ENCODE results near the gene LIPC. TPM values are rescaled to one million over a fixed set of nuclear protein-coding genes. Genes with fewer than 3 reads are reported as not detected.

Gene LIPC
- total and polyA plus RNA-seq, 10 of the 15 experiments (the other 5 are each of a cell fraction or from before 2014, with no cell fraction given) = 0.06 to 0.31 (median 0.16) TPM; not detected in 1

GRCh38 chr15:58575045-58575786 lies 143.4 kb downstream of the LIPC start:
- Histone ChIP-seq H3K4me2 (ENCODE audit: control insufficient read depth, insufficient read depth) (no peak overlapping the region), H3K9me3 (replicated peaks; ENCODE audit: control insufficient read depth, insufficient read depth, low read length) (no peaks in the 10 kb centered on the region), H4K20me1 (ENCODE audit: control insufficient read depth, insufficient read depth) (no peaks in the 10 kb centered on the region), H2AFZ (ENCODE audit: control insufficient read depth, low read depth, low read length) (no peak overlapping the region), H3K9ac (ENCODE audit: control insufficient read depth, insufficient read depth, low read length) (no peak overlapping the region), H3K79me2 (ENCODE audit: control insufficient read depth, insufficient read depth, low read length) (no peaks in the 10 kb centered on the region), H3K27me3 (replicated peaks in 1 of 2; ENCODE audit: control insufficient read depth in 2 of 2, insufficient read depth in 2 of 2, low read length in 1 of 2) (no peaks in the 10 kb centered on the region), H3K4me3 (no peak overlapping the region), H3K4me1 (ENCODE audit: control insufficient read depth, insufficient read depth, low read length) (no peaks in the 10 kb centered on the region), H3K27ac (ENCODE audit: control insufficient read depth, insufficient read depth) (no peak overlapping the region), H3K36me3 (ENCODE audit: control insufficient read depth in 2 of 2, insufficient read depth in 2 of 2, low read length in 1 of 2) (no peaks in the 10 kb centered on the region)
- CTCF ChIA-PET = interaction anchor here (0.7 to 0.8 kb wide), 2 partner anchors 11 to 185 kb away, joined by 3 to 4 read pairs; no protein-coding TSS in a partner anchor
- no TSS peak for BruUV-seq (replicated peaks)
- POLR2A ChIA-PET = no interaction called here
- intact Hi-C loops (cut with micrococcal nuclease; ENCODE audit: unreplicated experiment) = no loop called here
- in situ Hi-C loops (cut with MboI) = no loop called here
- TF ChIP-seq STAT1 (conservative IDR thresholded peaks at IDR 0.05) = no peak
- no peak for TF ChIP-seq IKZF2 (IDR thresholded peaks at IDR 0.05)
- TF ChIP-seq ATF7 (IDR thresholded peaks at IDR 0.05; ENCODE audit: low read depth) = no peak
- no peak for TF ChIP-seq IRF5 (IDR thresholded peaks at IDR 0.05; ENCODE audit: borderline replicate concordance)
- no peak for TF ChIP-seq FOS (IDR thresholded peaks at IDR 0.05; ENCODE audit: borderline replicate concordance, extremely low read depth, insufficient read length)
- no peak for TF ChIP-seq GABPA (IDR thresholded peaks at IDR 0.05; ENCODE audit: low read depth)
- no peak for TF ChIP-seq TAF1 (IDR thresholded peaks at IDR 0.05; ENCODE audit: borderline replicate concordance, low read depth, low read length)
- no peak for TF ChIP-seq MEF2A (IDR thresholded peaks at IDR 0.05; ENCODE audit: insufficient read depth, low read depth, low read length)
- no peak for TF ChIP-seq SUPT20H (IDR thresholded peaks at IDR 0.05; ENCODE audit: borderline replicate concordance, control insufficient read depth, low read depth, low read length)
- TF ChIP-seq MYB (IDR thresholded peaks at IDR 0.05; ENCODE audit: borderline replicate concordance, low read depth, low read length) = no peak
- 74% methylated on average over 14 of the region's 14 CpGs for WGBS (ENCODE audit: insufficient coverage, insufficient replicate concordance, low lambda C conversion rate, missing lambda C conversion rate)
- no peak for FAIRE-seq
- SMC1A ChIA-PET (ENCODE audit: uncharacterized antibody, unreplicated experiment) = interaction anchor here (0.8 to 2.7 kb wide), 7 partner anchors 10 to 194 kb away, joined by 3 to 7 read pairs (median 4); no protein-coding TSS in a partner anchor
- no peak for DNase-seq (ENCODE audit: low read depth, low spot score)
- ATAC-seq = no peak
- RAD21 ChIA-PET (ENCODE audit: unreplicated experiment) = no interaction called here

All from GM12878 (cell line).